Hepatocyte (in vitro differentiated cells): ENCODE measurements around the gene KCNN3.

ENCODE experiments used
- EZH2 ChIP-seq: fragments of 200-600 bp; sonication (generic); IDR thresholded peaks from 2 replicates; pipeline ENCODE4 v1.6.1; 2016; ENCODE audit warnings: antibody characterized with exemption, mild to moderate bottlenecking, borderline replicate concordance
- EZH2phosphoT487 ChIP-seq: fragments of 200-600 bp; sonication (generic); IDR thresholded peaks from one replicate; pipeline ENCODE4 v1.6.1; 2018; ENCODE audit warnings: antibody characterized with exemption, mild to moderate bottlenecking, low read depth, moderate library complexity; ENCODE audit not compliant: unreplicated experiment, severe bottlenecking
- TF ChIP-seq, protein P1 (sequence below): fragments of 200-600 bp; sonication (generic); IDR thresholded peaks from 2 replicates; pipeline ENCODE4 v1.5.1; 2016; ENCODE audit warnings: antibody characterized with exemption, mild to moderate bottlenecking; ENCODE audit not compliant: poor library complexity

DNA sequence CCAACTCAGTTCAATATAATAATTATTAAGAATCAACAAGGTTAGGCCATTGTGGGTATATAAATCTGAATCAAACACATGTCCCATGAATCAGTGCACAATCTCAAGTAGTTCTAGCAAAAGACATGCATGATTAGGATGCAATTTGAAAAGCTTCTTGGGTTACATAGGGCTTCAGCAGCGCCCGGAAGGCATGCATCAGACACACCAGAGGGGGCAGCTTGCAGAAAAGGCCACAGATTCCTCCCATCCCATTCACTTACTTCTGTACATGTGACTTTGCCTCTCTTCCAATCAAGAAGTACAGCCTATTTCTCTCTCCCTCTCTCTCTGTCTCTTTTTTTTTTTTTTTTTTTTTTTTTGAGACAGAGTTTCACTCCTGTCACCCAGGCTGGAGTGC, 91.8 kb downstream of the KCNN3 start:
- TF ChIP-seq, protein P1, sequence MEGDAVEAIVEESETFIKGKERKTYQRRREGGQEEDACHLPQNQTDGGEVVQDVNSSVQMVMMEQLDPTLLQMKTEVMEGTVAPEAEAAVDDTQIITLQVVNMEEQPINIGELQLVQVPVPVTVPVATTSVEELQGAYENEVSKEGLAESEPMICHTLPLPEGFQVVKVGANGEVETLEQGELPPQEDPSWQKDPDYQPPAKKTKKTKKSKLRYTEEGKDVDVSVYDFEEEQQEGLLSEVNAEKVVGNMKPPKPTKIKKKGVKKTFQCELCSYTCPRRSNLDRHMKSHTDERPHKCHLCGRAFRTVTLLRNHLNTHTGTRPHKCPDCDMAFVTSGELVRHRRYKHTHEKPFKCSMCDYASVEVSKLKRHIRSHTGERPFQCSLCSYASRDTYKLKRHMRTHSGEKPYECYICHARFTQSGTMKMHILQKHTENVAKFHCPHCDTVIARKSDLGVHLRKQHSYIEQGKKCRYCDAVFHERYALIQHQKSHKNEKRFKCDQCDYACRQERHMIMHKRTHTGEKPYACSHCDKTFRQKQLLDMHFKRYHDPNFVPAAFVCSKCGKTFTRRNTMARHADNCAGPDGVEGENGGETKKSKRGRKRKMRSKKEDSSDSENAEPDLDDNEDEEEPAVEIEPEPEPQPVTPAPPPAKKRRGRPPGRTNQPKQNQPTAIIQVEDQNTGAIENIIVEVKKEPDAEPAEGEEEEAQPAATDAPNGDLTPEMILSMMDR = no peak
- TF ChIP-seq EZH2 = no peak
- no peak for TF ChIP-seq EZH2phosphoT487
